B cell (primary cell): ENCODE results near the gene SPATA24. TPM values are rescaled to one million over a fixed set of nuclear protein-coding genes. Genes with fewer than 3 reads are reported as not detected.

Experiments
- ATAC-seq: fragments of 200-7000 bp; cut with Tn5 transposase; one replicate; pipeline ENCODE4 v1.10.0; 2021; ENCODE audit warnings: low read depth, mild to moderate bottlenecking, moderate number of reproducible peaks, moderate library complexity
- CTCF ChIA-PET: fragments of 350-600 bp; sonication (Branson Sonifier 250); formaldehyde crosslinking; loops from one replicate; lab custom pipeline; 2021; ENCODE audit warnings: antibody characterized with exemption, inconsistent platforms; lab: Charles Lee
- POLR2A ChIA-PET: fragments of 350-600 bp; sonication (Branson Sonifier 250); formaldehyde crosslinking; loops from one replicate; lab custom pipeline; 2021; ENCODE audit warnings: antibody characterized with exemption; lab: Charles Lee
- DNase-seq: peaks from one replicate; pipeline ENCODE4 v3.0.0; 2013
- H2AFZ ChIP-seq: 2 replicates; pipeline ENCODE4 v1.6.1; 2012; ENCODE audit warnings: mild to moderate bottlenecking, low read depth, low read length; ENCODE audit not compliant: insufficient read depth, poor library complexity, severe bottlenecking
- H3K27ac ChIP-seq, 2 donors: 1 replicate in 1 of 2; 2 replicates in 1 of 2; pipeline ENCODE4 v1.5.1; 2012 to 2013; ENCODE audit warnings: low read length in 2 of 2, mild to moderate bottlenecking in 2 of 2, moderate library complexity in 1 of 2
- H3K27me3 ChIP-seq, 4 experiments: fragments of 200-600 bp in 1 of 4; sonication (generic) in 1 of 4; replicated peaks in 1 of 4; 1 replicate in 2 of 4; 2 replicates in 2 of 4; pipeline versions ENCODE4 v1.6.1 to v1.7.0; 2013 to 2016; ENCODE audit warnings: low read length in 3 of 4, mild to moderate bottlenecking in 2 of 4, mixed read lengths in 1 of 4, moderate library complexity in 1 of 4; ENCODE audit not compliant: insufficient read depth in 4 of 4, control insufficient read depth in 3 of 4; ENCODE audit errors: control extremely low read depth in 1 of 4
- H3K36me3 ChIP-seq, 2 experiments: replicated peaks in 1 of 2; 1 replicate in 1 of 2; 2 replicates in 1 of 2; pipeline versions ENCODE4 v1.6.1 to v1.7.1; 2013; ENCODE audit warnings: low read length in 1 of 2; ENCODE audit not compliant: insufficient read depth in 2 of 2, control insufficient read depth in 1 of 2; ENCODE audit errors: control extremely low read depth in 1 of 2, extremely low read depth in 1 of 2
- H3K4me1 ChIP-seq, 2 donors: fragments of 200-600 bp in 1 of 2; sonication (generic) in 1 of 2; 1 replicate in 1 of 2; 2 replicates in 1 of 2; pipeline versions ENCODE4 v1.5.1 to v1.6.1; 2013 to 2017; ENCODE audit warnings: low read length in 2 of 2; ENCODE audit not compliant: control insufficient read depth in 2 of 2, insufficient read depth in 2 of 2
- H3K4me2 ChIP-seq: replicated peaks from 2 replicates; pipeline ENCODE3; 2012; ENCODE audit warnings: mild to moderate bottlenecking, low read depth, low read length; ENCODE audit not compliant: poor library complexity, severe bottlenecking
- H3K4me3 ChIP-seq, 5 experiments: fragments of 200-600 bp in 1 of 5; sonication (generic) in 1 of 5; 1 replicate in 3 of 5; 2 replicates in 2 of 5; pipeline versions ENCODE4 v1.5.1 to v1.7.0; 2011 to 2016; ENCODE audit warnings: low read length in 4 of 5, mild to moderate bottlenecking in 4 of 5, low read depth in 2 of 5, control low read depth in 1 of 5, moderate library complexity in 1 of 5; ENCODE audit not compliant: insufficient read depth in 1 of 5; ENCODE audit errors: control extremely low read depth in 1 of 5, extremely low read depth in 1 of 5
- H3K79me2 ChIP-seq: fragments of 200-600 bp; sonication (generic); one replicate; pipeline ENCODE4 v1.6.0; 2016; ENCODE audit warnings: low read length; ENCODE audit not compliant: control insufficient read depth, insufficient read depth
- H3K9ac ChIP-seq: fragments of 200-600 bp; sonication (generic); 2 replicates; pipeline ENCODE4 v1.6.1; 2017; ENCODE audit warnings: mild to moderate bottlenecking, low read length, moderate library complexity
- H3K9me3 ChIP-seq, 3 donors: one replicate each; pipeline versions ENCODE4 v1.6.1 to v1.7.1; 2013; ENCODE audit warnings: low read length in 2 of 3; ENCODE audit not compliant: control insufficient read depth in 2 of 3, insufficient read depth in 1 of 3; ENCODE audit errors: control extremely low read depth in 1 of 3
- H4K20me1 ChIP-seq: 2 replicates; pipeline ENCODE4 v1.6.0; 2012; ENCODE audit warnings: mild to moderate bottlenecking, low read length; ENCODE audit not compliant: insufficient read depth, control insufficient read depth, poor library complexity, severe bottlenecking
- H3K27ac Mint-ChIP-seq: one replicate; pipeline ENCODE4 v1.8.0; 2021; ENCODE audit warnings: mixed read lengths
- H3K27me3 Mint-ChIP-seq: one replicate; pipeline ENCODE4 v1.8.0; 2021; ENCODE audit warnings: mixed read lengths
- H3K4me1 Mint-ChIP-seq: one replicate; pipeline ENCODE4 v1.8.0; 2021; ENCODE audit warnings: mixed read lengths
- H3K4me3 Mint-ChIP-seq: one replicate; pipeline ENCODE4 v1.8.0; 2021; ENCODE audit warnings: mixed read lengths
- H3K9me3 Mint-ChIP-seq: one replicate; pipeline ENCODE4 v1.8.0; 2022; ENCODE audit warnings: mixed read lengths; ENCODE audit not compliant: insufficient read depth
- CTCF ChIP-seq: fragments of 200-600 bp; IDR thresholded peaks from one replicate; pipeline ENCODE4 v1.8.0; 2022; ENCODE audit warnings: antibody characterized with exemption, mild to moderate bottlenecking
- EZH2 ChIP-seq: IDR thresholded peaks from 2 replicates; pipeline ENCODE4 v1.6.1; 2012; ENCODE audit warnings: borderline replicate concordance, low read depth, mild to moderate bottlenecking, moderate library complexity, low read length; ENCODE audit not compliant: insufficient read depth, poor library complexity, severe bottlenecking
- WGBS: methylation state at CpG from one replicate; pipeline ENCODE4 v1.1.5; 2013; ENCODE audit warnings: missing lambda C conversion rate; ENCODE audit not compliant: insufficient coverage; 5-methylcytosine and 5-hydroxymethylcytosine counted together
- intact Hi-C: fragments of 100-400 bp; cut with micrococcal nuclease; formaldehyde crosslinking; loops from one replicate; pipeline ENCODE4 v1.10.0; 2022
- polyA plus RNA-seq: library from polyadenylated mRNA; depleted of rRNA; stranded (reverse); fragments of >200 nt; gene quantifications from 2 replicates; pipeline ENCODE4 v1.2.3, GENCODE V29; 2012
- total RNA-seq, 2 donors: library from RNA; stranded (reverse); fragments of 120-200 nt in 1 of 2; gene quantifications; 1 replicate in 1 of 2; 2 replicates in 1 of 2; pipeline versions ENCODE4 v1.2.3 to v1.2.4, GENCODE V29; 2013 to 2022

SPATA24 gene
- total and polyA plus RNA-seq, 2 donors (not counting 1 experiment from before 2014, with no cell fraction given) = 2.0 to 6.4 TPM

GRCh38 chr5:139386050-139386438, 17.8 kb downstream of the SPATA24 start:
- H3K27ac ChIP-seq = peak overlapping the region in 1 of 2 donors; percentile 76
- POLR2A ChIA-PET = interaction anchor here (0.5 to 2.5 kb wide), 2 partner anchors 44 to 139 kb away, joined by 3 to 5 read pairs; partner anchors contain the start of gene PAIP2
- H3K9me3 Mint-ChIP-seq = no peaks in the 10 kb centered on the region
- ATAC-seq (no peak), DNase-seq (no peak)
- H3K4me1 Mint-ChIP-seq = peaks cover 85% of the 10 kb centered on the region
- peak overlapping the region; percentile 34 for H3K4me3 Mint-ChIP-seq
- no peaks in the 10 kb centered on the region for H3K36me3 ChIP-seq
- no peaks in the 10 kb centered on the region for H3K27me3 Mint-ChIP-seq
- peaks cover 0 to 4% (median 0%) of the 10 kb centered on the region in 3 donors for H3K9me3 ChIP-seq
- no peaks in the 10 kb centered on the region for H4K20me1 ChIP-seq
- peaks cover 65 to 87% of the 10 kb centered on the region in 2 donors for H3K4me1 ChIP-seq
- CTCF ChIA-PET = interaction anchor here (1.0 to 5.3 kb wide), 4 partner anchors 40 to 135 kb away, joined by 3 to 39 read pairs (median 4); partner anchors contain the start of gene PAIP2
- H3K4me3 ChIP-seq = no peak overlapping the region
- no peak overlapping the region for H3K9ac ChIP-seq
- H3K79me2 ChIP-seq = peaks cover 31% of the 10 kb centered on the region
- TF ChIP-seq EZH2 = no peak
- TF ChIP-seq CTCF = no peak
- H2AFZ ChIP-seq = no peak overlapping the region
- intact Hi-C loops = no loop called here
- WGBS = 100% methylated on average over 1 of the region's 5 CpGs
- H3K27ac Mint-ChIP-seq = peak overlapping the region; percentile 99
- H3K27me3 ChIP-seq = no peaks in the 10 kb centered on the region
- H3K4me2 ChIP-seq = no peak overlapping the region
